Measurements from ENCODE around the gene UTP11.

- TF ChIP-seq, protein P1, sequence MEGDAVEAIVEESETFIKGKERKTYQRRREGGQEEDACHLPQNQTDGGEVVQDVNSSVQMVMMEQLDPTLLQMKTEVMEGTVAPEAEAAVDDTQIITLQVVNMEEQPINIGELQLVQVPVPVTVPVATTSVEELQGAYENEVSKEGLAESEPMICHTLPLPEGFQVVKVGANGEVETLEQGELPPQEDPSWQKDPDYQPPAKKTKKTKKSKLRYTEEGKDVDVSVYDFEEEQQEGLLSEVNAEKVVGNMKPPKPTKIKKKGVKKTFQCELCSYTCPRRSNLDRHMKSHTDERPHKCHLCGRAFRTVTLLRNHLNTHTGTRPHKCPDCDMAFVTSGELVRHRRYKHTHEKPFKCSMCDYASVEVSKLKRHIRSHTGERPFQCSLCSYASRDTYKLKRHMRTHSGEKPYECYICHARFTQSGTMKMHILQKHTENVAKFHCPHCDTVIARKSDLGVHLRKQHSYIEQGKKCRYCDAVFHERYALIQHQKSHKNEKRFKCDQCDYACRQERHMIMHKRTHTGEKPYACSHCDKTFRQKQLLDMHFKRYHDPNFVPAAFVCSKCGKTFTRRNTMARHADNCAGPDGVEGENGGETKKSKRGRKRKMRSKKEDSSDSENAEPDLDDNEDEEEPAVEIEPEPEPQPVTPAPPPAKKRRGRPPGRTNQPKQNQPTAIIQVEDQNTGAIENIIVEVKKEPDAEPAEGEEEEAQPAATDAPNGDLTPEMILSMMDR (IDR thresholded peaks at IDR 0.05; ENCODE audit: low read depth, low read length, missing input control), result no peak
- no peak for TF ChIP-seq RAD21 (IDR thresholded peaks at IDR 0.05)
- TF ChIP-seq SP1 (IDR thresholded peaks at IDR 0.05), result no peak
- no peak for TF ChIP-seq ATF3 (IDR thresholded peaks at IDR 0.05)
- TF ChIP-seq, protein P2, sequence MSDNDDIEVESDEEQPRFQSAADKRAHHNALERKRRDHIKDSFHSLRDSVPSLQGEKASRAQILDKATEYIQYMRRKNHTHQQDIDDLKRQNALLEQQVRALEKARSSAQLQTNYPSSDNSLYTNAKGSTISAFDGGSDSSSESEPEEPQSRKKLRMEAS (IDR thresholded peaks at IDR 0.05), result no peak
- TF ChIP-seq TAF1 (conservative IDR thresholded peaks at IDR 0.05), result no peak
- TF ChIP-seq, protein P3, sequence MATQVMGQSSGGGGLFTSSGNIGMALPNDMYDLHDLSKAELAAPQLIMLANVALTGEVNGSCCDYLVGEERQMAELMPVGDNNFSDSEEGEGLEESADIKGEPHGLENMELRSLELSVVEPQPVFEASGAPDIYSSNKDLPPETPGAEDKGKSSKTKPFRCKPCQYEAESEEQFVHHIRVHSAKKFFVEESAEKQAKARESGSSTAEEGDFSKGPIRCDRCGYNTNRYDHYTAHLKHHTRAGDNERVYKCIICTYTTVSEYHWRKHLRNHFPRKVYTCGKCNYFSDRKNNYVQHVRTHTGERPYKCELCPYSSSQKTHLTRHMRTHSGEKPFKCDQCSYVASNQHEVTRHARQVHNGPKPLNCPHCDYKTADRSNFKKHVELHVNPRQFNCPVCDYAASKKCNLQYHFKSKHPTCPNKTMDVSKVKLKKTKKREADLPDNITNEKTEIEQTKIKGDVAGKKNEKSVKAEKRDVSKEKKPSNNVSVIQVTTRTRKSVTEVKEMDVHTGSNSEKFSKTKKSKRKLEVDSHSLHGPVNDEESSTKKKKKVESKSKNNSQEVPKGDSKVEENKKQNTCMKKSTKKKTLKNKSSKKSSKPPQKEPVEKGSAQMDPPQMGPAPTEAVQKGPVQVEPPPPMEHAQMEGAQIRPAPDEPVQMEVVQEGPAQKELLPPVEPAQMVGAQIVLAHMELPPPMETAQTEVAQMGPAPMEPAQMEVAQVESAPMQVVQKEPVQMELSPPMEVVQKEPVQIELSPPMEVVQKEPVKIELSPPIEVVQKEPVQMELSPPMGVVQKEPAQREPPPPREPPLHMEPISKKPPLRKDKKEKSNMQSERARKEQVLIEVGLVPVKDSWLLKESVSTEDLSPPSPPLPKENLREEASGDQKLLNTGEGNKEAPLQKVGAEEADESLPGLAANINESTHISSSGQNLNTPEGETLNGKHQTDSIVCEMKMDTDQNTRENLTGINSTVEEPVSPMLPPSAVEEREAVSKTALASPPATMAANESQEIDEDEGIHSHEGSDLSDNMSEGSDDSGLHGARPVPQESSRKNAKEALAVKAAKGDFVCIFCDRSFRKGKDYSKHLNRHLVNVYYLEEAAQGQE (IDR thresholded peaks at IDR 0.05), result no peak
- TF ChIP-seq JUND (IDR thresholded peaks at IDR 0.05), result no peak
- no peak for TF ChIP-seq GABPA (IDR thresholded peaks at IDR 0.05 in 1 of 2, conservative IDR thresholded peaks at IDR 0.05 in 1 of 2)
Measured at GRCh38 chr1:38014171-38014570, 1.6 kb downstream of the UTP11 start.
